NCI-H1417 (cell line): ENCODE data around the gene CNMD.
"Not testable (repeated sequence)": the region's sequence is repeated elsewhere in the genome, so short reads cannot be mapped to it uniquely, and the experiment has no call there.

Experiments
- DNase-seq, 3 experiments: peaks; one replicate each; lab custom pipeline; 2025; lab: John Stamatoyannopoulos, UW

CNMD gene

DNA sequence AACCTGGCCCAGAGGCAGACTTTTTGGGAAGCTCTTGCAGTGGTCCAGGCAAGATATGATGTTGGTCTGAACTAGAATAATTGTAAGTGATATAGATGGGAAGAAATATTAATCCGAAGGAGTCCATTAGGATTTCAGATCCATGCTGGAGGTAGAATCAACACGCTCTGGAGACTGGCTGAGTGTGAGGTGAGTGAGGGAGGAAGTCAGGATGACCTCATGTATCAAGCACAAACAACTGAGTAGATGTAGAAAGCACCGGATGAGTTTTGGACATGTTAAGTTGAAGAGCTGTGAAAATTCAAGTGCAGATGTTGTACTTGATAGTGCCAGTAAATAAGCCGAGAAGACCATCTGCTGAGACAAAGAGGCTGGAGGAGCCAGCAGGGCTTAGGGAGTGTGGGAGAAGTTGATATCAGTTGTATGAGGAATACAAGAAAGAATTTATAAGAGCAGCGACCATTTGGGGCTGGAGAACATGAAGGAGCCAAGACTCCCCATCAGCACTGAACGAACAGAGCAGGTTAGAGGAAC, 5.3 kb upstream of the CNMD start:
- peak in 1 of 3 experiments; percentile 25 for DNase-seq

DNA sequence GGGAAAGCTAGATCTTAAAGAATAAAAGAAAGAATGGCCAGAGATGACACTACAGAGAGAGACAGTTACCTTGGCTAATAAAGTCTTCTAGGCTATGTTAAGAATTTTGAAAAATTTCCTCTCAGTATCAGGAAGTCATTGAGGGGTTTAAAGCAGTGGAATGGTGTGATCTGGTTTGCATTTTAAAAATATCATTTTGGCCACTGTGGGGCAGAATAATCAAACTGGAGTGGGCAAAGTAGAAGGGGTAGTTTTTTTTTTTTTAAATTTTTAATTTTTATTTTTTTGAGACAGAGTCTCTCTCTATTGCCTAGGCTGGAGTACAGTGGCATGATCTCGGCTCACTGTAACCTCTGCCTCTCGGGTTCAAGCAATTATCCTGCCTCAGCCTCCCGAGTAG, 4.4 kb upstream of the CNMD start:
- no peak for DNase-seq

DNA sequence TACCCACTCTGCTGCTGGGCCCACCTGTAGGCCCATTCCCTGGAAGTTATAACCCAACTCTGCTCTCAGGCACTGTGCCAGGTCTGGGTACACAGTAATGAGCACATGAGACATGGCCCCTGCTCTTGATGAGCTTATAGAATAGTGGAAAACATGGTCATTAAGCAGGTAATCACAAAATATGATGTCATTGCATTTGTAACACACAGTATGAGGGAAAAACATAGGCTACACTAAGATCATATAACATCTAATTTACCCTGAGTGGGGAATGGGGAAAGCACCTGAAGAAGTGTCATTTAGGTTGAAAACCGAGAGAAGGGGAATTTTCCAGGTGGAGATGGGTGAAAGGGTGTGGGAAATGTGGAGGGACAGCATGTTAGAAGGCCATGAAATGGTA, 3.9 kb upstream of the CNMD start:
- DNase-seq, result peak in 1 of 3 experiments; percentile 29

DNA sequence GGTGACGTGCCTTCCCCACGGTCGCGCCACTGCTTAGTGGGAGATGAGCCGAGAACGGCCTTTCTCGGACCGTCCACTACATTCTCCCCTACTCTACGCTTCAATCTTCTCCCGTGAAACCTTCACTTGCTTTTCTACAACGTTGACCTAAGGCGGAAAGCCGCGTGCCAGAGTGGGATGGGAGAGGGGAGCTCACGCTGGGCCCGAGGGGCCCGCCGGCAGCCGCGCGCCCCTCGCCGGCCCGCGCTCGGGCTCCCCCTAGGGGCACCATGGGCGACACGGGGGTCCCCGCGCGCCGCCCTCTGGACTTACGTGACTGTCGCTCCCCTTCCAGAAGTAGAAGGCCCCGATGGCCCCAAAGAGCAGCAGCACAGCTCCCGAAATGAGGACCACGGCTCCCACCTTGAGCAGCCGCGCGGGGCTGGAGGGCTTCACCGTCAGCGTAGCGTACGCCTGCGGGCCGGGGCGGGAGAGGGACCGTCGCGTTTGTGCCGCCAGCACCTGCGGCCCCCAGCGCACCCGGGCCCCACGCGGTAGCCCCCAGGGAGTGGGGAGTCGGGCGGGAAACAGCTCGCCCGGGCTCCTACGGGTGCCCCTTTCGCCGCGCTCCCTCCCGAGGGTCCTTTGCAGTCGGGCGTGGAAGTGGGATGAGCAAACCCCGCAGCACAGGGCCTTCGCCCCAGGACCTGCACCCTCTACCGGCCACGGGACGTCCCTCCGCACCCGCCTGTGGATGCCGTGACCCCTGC, 727 bp downstream of the CNMD start:
- DNase-seq, result no peak

DNA sequence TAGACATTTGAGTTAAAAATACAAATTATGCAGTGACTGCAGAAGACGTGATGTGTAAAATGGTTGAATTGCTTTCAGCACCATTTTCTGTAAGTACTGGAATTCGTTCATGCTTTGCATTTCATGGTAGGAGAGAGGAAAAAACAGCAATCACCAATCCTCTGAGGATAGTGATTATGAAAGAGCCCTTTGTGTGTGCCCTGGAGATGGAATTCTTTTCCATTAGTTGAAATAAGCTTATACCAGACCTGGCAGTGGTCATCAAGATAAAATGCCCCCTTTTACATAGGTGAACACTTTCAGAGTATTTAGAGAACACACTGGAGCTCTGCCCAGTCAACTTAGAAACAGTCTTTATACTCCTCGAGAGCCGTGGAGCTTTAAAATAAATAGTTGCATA, 1.7 kb downstream of the CNMD start:
- no peak for DNase-seq

DNA sequence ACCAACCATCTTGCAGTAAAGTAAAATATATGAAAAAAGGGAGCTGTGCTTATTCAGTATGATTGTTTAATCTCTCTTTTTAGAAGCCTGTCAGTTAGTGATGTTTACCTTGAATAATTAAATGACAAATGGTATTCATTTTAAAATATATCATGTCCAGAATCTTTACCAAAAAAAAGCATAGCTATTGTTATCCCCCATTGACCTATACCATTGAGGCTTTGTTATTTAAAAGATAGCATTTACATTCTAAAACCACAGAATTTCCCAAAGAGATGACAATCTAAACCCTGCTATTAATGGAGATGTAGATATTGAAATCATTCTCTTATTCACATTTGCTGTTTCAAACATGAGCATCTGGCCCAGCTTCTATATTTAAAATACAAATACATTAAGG, 2.2 kb downstream of the CNMD start:
- no peak for DNase-seq

DNA sequence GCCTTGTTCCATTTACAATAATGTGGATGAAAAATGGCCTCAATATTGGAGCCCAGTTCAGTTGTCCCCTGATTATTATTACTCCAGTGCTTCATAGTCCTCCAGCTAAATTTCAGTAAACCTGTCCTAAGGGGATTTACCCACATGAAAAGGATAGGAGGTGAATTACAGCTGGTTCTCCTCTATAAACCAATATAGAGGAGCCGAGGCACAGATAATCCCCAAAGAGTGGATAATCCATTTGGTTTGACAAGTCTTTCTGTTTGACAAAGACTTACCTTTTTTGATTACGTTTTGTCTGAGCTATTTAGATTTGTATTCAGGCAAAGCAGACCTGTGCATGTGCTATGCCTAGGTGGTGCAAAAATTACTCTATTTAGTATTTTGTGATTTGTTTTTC, 2.7 kb downstream of the CNMD start:
- DNase-seq, result no peak

DNA sequence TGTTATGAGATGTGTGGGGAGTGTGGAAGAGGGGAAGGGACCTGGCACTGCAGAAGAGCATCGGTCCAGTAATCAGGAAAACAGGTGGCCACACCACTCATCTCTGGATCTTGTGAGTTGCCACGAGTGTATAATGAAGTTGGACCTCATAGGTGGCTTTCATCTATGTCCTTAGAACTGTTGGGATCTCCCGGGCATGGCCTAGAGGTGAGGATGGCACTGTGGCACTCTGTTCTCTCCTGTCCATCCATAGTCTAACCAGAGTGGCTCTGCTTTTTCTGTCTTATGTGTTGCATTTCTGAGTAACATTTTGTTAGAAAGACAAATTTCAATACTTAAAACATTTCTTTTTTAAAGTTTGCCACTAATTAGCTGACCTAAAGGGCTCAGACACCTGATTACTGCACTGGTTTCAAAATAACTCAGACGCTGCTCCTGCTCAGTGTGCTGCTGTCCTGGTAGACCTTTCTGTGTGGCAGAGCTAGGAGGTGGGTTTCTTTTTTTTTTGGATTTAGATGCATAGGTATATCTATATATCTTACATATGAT, 5.5 kb downstream of the CNMD start:
- DNase-seq, result no peak

DNA sequence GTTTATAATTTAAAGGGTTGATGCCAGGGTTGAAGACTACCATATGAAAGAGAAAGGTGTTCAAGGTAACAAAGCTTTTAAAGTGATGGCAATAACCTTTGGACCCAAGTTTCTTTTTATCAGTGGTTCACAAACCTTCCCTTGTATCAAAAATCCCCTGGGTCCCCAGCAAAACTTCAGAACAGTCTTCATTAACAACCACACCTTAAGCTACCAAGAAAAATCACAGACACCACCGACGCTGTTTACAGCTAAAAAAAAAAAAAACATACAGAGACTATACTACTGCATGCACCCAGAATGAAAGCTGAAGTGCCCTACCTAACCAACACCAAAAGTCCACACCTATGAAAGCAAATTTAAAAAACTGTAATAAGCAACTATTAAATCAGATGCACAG, 13.4 kb downstream of the CNMD start:
- DNase-seq, result no peak

DNA sequence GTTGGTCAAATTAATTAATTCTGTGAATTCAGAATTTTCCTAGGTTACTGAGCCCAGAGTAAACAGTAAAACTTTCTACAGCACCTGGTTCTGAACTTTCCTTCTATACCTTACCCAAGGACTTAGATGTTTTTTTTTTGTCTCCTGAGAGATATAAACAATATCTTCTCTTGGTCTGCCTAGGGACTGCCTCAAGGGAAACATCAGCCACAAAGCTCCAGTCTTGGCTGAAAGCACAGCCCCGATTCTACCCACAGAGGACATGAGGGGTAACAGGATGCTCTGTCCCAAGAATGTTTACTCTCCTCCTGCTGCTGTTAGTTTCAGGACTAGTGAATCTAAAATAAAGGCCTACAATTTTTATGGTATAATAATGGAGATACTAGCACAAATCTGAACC, 14.3 kb downstream of the CNMD start:
- DNase-seq, result no peak

DNA sequence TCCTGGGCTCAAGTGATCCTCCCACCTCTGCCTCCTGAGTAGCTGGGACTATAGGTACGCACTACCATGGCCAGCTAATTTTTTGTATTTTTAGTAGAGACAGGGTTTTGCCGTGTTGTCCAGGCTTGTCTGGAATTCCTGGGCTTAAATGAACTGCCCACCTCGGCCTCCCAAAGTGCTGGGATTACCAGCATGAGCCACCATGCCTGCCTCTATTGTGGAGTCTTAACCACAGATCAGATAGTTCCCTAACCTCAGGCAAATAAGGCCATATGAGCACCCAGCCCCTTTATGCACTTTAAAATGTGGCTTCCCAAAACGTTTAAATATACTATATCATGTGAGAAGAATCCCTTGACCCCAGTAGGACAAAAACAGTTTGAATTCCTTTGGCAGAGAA, 16.4 kb downstream of the CNMD start:
- no peak for DNase-seq

DNA sequence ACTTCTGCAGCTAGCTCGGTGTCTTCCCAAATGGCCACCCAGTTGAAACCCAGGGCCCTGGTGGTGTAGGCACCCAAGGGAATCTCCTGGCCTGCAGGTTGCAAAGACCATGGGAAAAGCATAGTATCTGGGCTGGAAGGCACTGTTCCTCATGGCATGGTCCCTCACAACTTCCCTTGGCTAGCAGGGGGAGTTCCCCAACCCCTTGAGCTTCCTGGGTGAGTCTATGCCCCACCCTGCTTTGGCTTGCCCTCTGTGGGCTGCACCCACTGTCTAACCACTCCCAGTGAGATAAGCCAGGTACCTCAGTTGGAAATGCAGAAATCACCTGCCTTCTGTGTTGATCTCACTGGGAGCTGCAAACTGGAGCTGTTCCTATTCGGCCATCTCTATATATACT, 18.3 kb downstream of the CNMD start:
- not testable (repeated sequence) for DNase-seq

DNA sequence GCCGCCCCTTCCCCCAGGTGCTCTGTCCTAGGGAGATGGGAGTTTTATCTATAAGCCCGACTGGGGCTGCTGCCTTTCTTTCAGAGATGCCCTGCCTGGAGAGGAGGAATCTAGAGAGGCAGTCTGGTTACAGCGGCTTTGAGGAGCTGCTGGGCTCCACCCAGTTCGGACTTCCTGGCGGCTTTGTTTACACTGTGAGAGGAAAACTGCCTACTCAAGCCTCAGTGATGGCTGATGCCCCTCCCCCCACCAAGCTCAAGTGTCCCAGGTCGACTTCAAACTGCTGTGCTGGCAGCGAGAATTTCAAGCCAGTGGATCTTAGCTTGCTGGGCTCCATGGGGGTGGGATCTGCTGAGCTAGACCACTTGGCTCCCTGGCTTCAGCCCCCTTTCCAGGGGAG, 18.7 kb downstream of the CNMD start:
- peak in 1 of 3 experiments; percentile 41 for DNase-seq

DNA sequence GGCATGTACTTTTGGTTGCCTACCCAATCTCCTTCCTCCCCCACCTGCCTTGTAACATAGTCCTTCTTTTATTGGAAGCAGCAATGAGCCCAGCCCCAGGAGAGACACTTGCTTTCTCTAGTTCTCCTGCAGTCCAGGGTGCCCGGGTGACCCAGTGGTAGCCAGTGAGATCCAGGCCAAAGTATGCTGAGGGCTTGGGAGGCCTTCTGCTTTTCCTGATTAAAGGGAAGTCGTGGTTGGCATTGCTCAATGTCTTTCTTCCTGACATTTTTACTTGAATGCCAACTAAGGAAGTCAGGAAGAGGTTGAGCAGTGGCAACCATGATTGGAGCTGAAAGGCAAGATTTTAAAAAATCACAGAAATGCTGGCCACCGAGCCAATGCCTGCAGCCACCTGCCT, 25.7 kb downstream of the CNMD start:
- DNase-seq, result no peak

DNA sequence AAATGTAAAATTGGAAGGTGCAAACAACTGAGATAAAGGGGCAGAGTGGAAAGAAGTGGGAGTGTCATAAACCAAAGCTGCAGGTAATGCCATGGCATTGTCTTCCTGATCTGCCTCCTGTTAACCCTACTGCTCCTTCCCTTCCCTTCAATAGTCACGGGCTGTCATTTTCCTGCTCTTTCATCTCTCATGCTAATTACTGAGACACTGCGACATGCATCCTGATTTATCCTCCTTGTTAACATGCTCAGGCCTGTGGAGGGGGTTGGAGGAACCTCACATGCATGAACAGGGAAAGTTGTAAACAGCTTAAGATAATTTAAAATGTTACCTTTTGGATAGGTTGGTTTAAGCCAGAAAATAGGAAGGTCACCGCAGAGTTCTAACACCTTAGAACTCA, 27.2 kb downstream of the CNMD start:
- peak; percentile 18 to 83 (median 68) for DNase-seq

DNA sequence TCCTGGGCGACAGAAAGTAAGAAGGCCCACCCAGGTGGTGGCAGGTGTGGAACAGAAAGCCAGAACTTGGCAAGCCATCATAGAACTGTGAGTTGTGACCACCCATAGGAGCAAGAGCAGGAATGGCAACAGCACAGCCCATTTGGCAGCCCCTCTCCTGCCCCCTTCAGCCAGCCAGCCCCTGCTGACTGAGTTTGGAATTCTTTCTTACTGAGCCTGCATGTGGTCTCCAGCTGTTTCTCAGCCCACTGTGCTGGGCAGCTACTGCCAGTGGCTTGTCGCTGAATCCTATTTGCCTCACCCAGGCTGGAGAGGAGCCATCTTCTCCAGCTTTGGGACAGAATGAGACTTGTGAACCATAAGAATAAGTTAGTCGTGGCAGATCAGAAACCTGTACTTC, 28.3 kb downstream of the CNMD start:
- no peak for DNase-seq

DNA sequence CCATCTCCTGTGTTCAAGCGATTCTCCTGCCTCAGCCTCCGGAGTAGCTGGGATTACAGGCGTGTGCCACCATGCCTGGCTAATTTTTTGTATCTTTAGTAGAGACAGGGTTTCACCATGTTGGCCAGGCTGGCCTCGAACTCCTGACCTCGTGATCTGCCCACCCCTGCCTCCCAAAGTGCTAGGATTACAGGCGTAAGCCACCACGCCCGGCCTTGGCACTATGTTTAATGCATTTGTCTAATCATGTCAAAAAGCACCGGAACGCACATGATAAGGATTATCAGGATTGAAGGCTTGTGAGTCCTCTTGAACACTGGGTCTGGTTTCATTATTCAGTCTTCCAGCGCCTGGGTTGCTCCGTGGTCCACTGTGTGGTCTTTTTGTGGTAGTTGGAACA, 31.4 kb downstream of the CNMD start:
- DNase-seq, result not testable (repeated sequence)

DNA sequence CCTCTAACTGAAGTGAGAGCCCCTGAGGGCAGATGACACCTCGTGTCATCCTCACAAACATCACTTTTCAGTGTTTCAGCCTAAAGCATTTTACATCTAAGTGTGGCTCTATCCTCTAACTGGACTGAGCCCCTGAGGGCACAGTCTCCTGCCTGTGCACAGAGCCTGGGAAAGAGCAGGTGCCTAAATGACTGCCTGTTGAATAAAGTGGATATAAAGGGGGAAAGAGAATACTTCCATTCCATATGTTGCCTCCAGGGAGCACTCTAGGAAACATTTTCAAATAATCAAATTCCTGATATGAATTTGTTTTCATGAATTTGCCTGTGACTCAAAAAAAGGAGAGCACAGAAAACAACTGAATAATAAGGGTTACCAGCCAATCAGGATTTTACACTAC, 32.2 kb downstream of the CNMD start:
- peak; percentile 19 to 71 (median 33) for DNase-seq

DNA sequence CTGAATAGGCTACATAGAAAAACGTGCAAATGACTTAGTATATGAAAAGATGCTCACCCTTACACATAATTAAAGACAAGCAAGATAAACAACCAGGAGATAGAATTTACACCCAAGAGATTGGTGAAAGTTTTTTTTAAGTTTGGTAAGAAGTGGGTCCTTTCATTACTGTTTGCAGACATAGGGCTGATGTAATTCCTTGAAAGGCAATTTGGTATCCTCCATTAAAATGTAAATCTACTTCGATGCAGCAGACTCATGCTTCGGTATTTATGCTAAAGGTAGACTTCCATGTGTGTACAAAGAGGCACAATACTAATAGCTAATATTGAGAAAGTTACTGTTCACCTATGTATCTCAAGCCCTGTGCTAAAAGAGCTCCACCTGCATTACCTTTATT, 33.5 kb downstream of the CNMD start:
- no peak for DNase-seq

DNA sequence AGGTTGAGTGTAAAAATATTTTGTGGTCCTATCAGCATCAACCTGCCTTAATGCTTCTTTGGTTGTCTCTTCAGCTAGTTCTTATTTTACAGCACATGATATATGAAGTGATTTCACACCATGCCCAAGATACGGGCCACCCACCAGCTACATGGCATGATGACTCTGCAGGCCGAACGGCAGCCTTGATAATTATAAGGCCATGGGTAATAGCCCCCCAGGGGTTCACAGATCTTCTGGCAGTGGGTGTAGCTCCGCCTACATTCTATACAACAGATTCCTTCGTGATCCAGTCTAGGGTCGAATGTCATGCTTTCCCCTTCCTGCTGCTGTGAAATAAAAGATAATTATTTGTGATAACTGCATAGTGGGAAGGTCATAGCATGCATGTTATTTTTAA, 36.1 kb downstream of the CNMD start:
- peak in 2 of 3 experiments; percentile 59 to 78 for DNase-seq

DNA sequence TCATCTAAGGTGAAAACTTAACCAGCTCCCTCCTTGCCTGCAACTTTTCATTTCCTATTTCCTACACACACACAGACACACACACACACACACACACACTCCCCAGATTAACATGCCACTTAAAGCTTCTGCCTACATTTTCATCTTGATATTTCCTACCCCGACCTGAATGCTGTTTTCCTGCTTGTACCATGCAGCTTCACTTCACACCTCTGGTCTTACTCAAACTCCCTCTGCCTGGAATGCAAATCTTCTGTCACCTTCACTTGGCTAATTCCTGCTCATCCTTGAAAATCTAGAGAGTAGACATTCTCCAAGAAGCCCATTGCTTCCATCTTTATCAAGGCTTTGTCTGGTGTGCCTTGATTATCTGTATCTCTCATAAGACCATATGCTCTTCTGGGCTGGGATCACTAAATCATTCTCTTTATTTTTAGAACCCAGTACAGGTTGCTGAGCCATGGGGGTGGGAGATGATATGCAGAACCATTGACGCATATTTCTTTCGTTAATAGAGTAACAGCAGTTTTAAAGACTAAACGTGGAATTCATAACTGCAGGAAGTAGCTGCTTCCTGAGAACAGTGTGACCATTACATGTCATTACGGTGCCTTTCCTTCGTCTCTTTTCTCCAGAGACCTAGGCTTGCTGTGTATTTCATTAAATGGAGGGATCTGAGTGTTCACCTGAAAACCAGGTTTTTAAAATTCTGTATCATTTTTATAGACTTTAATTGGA, 37.7 kb downstream of the CNMD start:
- no peak for DNase-seq

DNA sequence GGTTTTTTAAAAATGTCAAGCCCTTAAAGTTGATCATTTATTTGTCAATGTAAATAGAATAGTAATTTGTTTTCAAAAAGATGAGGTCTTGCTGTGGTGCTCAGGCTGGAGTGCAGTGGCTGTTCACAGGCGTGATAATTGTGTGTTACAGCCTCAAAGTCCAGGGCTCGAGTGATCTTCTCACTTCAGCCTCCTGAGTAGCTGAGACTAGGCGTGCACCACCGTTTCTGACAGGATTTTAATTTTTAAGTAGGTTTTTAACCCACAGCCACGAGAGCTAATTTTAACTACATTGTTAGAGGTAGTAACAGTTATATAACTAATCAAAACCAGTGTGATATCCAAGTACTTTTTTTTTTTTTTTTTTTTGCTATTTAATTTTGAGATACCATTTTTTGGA, 43.1 kb downstream of the CNMD start:
- DNase-seq, result no peak

DNA sequence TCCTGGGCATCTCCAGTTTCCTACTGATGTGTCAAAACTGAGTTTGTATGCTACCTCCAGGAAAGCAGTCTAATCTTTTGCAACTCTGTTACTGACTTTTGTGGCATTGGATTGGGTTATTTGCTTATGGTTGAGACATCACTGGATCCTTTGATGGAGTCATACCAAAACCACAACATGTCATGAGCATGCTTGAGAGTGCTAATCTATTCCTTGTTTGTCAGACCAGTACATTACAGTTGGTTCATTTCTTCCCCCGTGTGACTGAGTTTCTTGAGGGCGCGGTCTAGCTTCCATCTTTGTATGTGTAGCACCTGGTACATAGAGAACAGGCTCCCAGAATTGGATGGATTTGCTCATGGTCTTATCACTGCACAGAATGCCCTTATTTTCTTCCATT, 43.8 kb downstream of the CNMD start:
- DNase-seq, result no peak
